Spleen (tissue), 7 donors: ENCODE data around the gene TLK1.

ENCODE experiments used
- POLR2A ChIP-seq, 3 donors: fragments of 450-650 bp; IDR thresholded peaks; one replicate each; pipeline ENCODE4 v1.5.1; 2017; ENCODE audit warnings: antibody characterized with exemption in 3 of 3, mild to moderate bottlenecking in 1 of 3
- POLR2AphosphoS5 ChIP-seq, 3 donors: sonication (generic); formaldehyde crosslinking; IDR thresholded peaks; one replicate each; pipeline ENCODE4 v1.5.1; 2017; ENCODE audit warnings: antibody characterized with exemption in 3 of 3
- TF ChIP-seq, protein P1 (sequence below), 11 experiments: fragments of 200-600 bp in 7 of 11; fragments of 450-650 bp in 4 of 11; sonication (generic) in 4 of 11; IDR thresholded peaks in 8 of 11; conservative IDR thresholded peaks in 3 of 11; 1 replicate in 7 of 11; 2 replicates in 4 of 11; pipeline versions ENCODE4 v1.4.0 to v1.8.0; 2016 to 2021; ENCODE audit warnings: antibody characterized with exemption in 11 of 11, inconsistent platforms in 4 of 11, mild to moderate bottlenecking in 1 of 11
- donor health status: DM: no; HTN: no; CAD: no; lungs with moderate emphysema.
- donor health status: DM: no; HTN: no; CAD: no.
- donor health status: DM: no; HTN: no; CAD: no.

DNA sequence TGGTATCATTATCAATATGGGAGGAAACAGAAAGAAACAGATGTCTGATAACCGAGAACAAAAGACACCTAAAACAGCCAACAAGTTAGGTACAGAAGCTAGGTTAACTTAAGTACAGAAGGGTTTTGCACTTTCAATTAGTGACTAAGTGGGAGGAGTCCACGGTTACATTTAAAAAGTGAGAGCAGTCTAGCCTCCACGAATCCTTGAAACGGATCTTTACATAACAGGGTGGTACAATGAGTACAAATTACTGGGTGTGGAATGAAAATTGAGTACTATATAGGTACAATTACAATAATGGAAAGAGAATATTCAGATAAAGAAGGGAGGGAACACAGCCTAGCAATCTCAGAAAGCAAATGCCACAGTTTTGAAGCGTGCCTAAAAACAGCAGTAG is 76.6 kb downstream of the TLK1 start:
- TF ChIP-seq, protein P1, sequence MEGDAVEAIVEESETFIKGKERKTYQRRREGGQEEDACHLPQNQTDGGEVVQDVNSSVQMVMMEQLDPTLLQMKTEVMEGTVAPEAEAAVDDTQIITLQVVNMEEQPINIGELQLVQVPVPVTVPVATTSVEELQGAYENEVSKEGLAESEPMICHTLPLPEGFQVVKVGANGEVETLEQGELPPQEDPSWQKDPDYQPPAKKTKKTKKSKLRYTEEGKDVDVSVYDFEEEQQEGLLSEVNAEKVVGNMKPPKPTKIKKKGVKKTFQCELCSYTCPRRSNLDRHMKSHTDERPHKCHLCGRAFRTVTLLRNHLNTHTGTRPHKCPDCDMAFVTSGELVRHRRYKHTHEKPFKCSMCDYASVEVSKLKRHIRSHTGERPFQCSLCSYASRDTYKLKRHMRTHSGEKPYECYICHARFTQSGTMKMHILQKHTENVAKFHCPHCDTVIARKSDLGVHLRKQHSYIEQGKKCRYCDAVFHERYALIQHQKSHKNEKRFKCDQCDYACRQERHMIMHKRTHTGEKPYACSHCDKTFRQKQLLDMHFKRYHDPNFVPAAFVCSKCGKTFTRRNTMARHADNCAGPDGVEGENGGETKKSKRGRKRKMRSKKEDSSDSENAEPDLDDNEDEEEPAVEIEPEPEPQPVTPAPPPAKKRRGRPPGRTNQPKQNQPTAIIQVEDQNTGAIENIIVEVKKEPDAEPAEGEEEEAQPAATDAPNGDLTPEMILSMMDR (IDR thresholded peaks at IDR 0.05 in 8 of 11, conservative IDR thresholded peaks at IDR 0.05 in 3 of 11) = no peak
- TF ChIP-seq POLR2A (IDR thresholded peaks at IDR 0.05) (no peak), POLR2AphosphoS5 (IDR thresholded peaks at IDR 0.05) (no peak)
